Measurements from ENCODE around the gene SOCS3.

The SOCS3 gene

DNA sequence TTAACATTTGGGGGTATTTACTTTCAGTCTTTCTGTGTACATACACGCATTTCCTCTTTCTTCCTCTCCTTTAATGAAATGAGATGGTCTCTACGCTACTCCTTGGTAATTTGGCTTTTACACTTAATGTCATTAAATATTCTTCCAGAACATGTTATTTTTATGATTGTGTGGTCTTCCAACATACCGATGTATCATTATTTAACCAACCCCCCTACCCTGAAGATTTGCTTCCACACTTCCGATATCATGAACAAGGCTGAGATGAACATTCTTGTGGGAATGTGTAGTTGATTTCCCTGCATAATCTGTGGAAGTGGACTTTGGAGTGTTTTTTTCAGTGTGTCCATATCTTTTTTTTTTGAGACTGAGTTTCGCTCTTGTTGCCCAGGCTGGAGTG, 16.3 kb upstream of the SOCS3 start:
- no peak for DNase-seq (ENCODE audit: low read depth, low spot score)
- H3K27ac ChIP-seq: peak overlapping the region; percentile 34; the same call in 1 of the 2 replicates
- no peaks in the 10 kb centered on the region for H3K9me3 ChIP-seq (ENCODE audit: low read depth, low read length)
- H3K4me3 ChIP-seq: no peak overlapping the region
- H3K36me3 ChIP-seq (ENCODE audit: insufficient read depth, low read length): no peaks in the 10 kb centered on the region
- TF ChIP-seq POLR2AphosphoS5 (IDR thresholded peaks at IDR 0.05; ENCODE audit: borderline replicate concordance, low read depth, low read length): no peak
- no peak for TF ChIP-seq EZH2 (IDR thresholded peaks at IDR 0.05)
- TF ChIP-seq FOXP2 (optimal IDR thresholded peaks at IDR 0.05; ENCODE audit: control extremely low read depth, extremely low read length, insufficient read depth): no peak
- H3K9ac ChIP-seq (ENCODE audit: insufficient read length): no peak overlapping the region

DNA sequence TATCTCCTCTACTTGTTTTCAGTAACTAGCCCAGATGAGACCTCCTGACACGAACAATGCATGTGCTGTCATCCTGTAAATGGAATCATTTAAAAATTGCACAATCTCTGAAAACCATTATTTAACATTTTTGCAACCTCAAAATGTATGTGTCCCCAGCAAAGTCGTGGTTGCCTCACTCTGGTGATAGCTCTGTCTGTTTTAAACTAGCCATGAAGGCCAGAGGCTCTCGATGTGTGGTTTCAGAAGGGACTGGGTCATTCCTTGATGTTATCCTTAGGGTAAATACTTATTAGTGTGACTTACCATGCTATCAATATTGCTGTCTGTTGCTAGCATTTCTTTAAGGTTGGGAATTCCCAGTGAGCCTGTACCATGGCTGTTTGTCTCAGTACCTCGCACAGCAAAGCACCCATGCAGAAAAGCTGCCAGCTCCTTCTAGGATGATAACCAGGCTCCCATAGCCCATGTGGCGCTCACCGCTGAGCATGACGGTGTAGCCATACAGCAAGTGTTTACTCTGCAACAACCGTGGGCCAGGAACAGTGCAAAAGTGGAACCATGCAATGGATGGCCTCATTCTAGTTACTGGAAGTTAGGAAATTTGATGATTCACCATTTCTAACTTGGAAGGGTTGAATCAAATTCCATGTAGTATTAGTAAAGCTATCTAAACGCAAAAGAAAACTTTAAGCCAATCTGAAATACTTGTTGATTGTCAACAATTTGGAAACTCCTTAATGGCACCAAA, 15.7 kb upstream of the SOCS3 start:
- no peak for DNase-seq (ENCODE audit: low read depth, low spot score)
- Histone ChIP-seq H3K36me3 (ENCODE audit: insufficient read depth, low read length) (no peaks in the 10 kb centered on the region), H3K9ac (ENCODE audit: insufficient read length) (no peak overlapping the region), H3K4me3 (no peak overlapping the region), H3K9me3 (ENCODE audit: low read depth, low read length) (no peaks in the 10 kb centered on the region), H3K27ac (peak overlapping the region; percentile 34; the same call in 1 of the 2 replicates)
- TF ChIP-seq POLR2AphosphoS5 (IDR thresholded peaks at IDR 0.05; ENCODE audit: borderline replicate concordance, low read depth, low read length) (no peak), FOXP2 (optimal IDR thresholded peaks at IDR 0.05; ENCODE audit: control extremely low read depth, extremely low read length, insufficient read depth) (no peak), EZH2 (IDR thresholded peaks at IDR 0.05) (no peak)

- Histone ChIP-seq H3K27ac (no peak overlapping the region), H3K9ac (ENCODE audit: insufficient read length) (no peak overlapping the region), H3K9me3 (ENCODE audit: low read depth, low read length) (no peaks in the 10 kb centered on the region), H3K4me3 (no peak overlapping the region), H3K36me3 (ENCODE audit: insufficient read depth, low read length) (no peaks in the 10 kb centered on the region)
- TF ChIP-seq EZH2 (IDR thresholded peaks at IDR 0.05) (no peak), FOXP2 (optimal IDR thresholded peaks at IDR 0.05; ENCODE audit: control extremely low read depth, extremely low read length, insufficient read depth) (no peak), POLR2AphosphoS5 (IDR thresholded peaks at IDR 0.05; ENCODE audit: borderline replicate concordance, low read depth, low read length) (no peak)
- DNase-seq (ENCODE audit: low read depth, low spot score): no peak
These were observed 14.9 kb upstream of the SOCS3 start for GRCh38 chr17:78374631-78375274.

- no peak for DNase-seq (ENCODE audit: low read depth, low spot score)
- Histone ChIP-seq H3K4me3 (no peak overlapping the region), H3K9ac (ENCODE audit: insufficient read length) (no peak overlapping the region), H3K27ac (no peak overlapping the region), H3K36me3 (ENCODE audit: insufficient read depth, low read length) (no peaks in the 10 kb centered on the region), H3K9me3 (ENCODE audit: low read depth, low read length) (no peaks in the 10 kb centered on the region)
- TF ChIP-seq FOXP2 (optimal IDR thresholded peaks at IDR 0.05; ENCODE audit: control extremely low read depth, extremely low read length, insufficient read depth) (no peak), POLR2AphosphoS5 (IDR thresholded peaks at IDR 0.05; ENCODE audit: borderline replicate concordance, low read depth, low read length) (no peak)
These were observed 14.3 kb upstream of the SOCS3 start for GRCh38 chr17:78374189-78374588.

GRCh38 chr17:78372841-78373240, 13.0 kb upstream of the SOCS3 start:
- Histone ChIP-seq H3K36me3 (ENCODE audit: insufficient read depth, low read length) (no peaks in the 10 kb centered on the region), H3K9ac (ENCODE audit: insufficient read length) (no peak overlapping the region), H3K4me3 (no peak overlapping the region), H3K9me3 (ENCODE audit: low read depth, low read length) (no peaks in the 10 kb centered on the region), H3K27ac (no peak overlapping the region)
- TF ChIP-seq FOXP2 (optimal IDR thresholded peaks at IDR 0.05; ENCODE audit: control extremely low read depth, extremely low read length, insufficient read depth): no peak
- no peak for TF ChIP-seq POLR2AphosphoS5 (IDR thresholded peaks at IDR 0.05; ENCODE audit: borderline replicate concordance, low read depth, low read length)
- TF ChIP-seq EZH2 (IDR thresholded peaks at IDR 0.05): no peak
- no peak for DNase-seq (ENCODE audit: low read depth, low spot score)

GRCh38 chr17:78371056-78371455, 11.2 kb upstream of the SOCS3 start:
- no peak for DNase-seq (ENCODE audit: low read depth, low spot score)
- Histone ChIP-seq H3K9ac (ENCODE audit: insufficient read length) (no peak overlapping the region), H3K36me3 (ENCODE audit: insufficient read depth, low read length) (no peaks in the 10 kb centered on the region), H3K9me3 (ENCODE audit: low read depth, low read length) (no peaks in the 10 kb centered on the region), H3K27ac (no peak overlapping the region), H3K4me3 (no peak overlapping the region)
- TF ChIP-seq POLR2AphosphoS5 (IDR thresholded peaks at IDR 0.05; ENCODE audit: borderline replicate concordance, low read depth, low read length) (no peak), FOXP2 (optimal IDR thresholded peaks at IDR 0.05; ENCODE audit: control extremely low read depth, extremely low read length, insufficient read depth) (no peak), EZH2 (IDR thresholded peaks at IDR 0.05) (no peak)

DNA sequence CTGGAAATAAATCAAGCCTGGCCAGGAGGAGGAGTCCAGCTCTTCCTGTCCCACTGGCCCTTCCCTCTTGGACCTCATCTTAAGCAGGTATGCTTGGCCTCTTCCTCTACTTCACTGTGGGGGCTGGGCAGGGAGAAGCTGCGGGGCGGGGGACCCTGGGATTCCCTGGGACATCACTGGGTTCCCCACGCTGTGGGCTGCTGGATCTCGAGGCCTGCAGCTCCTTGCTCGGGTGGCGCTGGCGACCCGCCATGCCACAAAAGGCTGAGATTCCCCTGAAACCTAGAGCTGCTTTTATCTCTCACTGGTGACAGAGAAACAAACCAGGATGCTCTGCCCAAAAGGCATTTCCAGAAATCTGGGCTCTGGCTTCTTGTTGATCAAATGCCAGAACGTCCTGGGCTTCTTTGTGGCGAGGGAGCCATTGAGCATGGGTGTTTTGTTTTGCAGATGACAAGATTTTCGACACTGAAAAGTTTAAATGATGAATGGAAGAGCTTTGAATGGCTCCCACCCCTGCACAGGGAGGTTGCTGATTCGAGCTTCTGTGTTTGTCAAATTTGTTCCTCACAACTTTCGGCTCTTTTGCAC, 10.0 kb upstream of the SOCS3 start:
- DNase-seq (ENCODE audit: low read depth, low spot score): no peak
- Histone ChIP-seq H3K27ac (no peak overlapping the region), H3K9me3 (ENCODE audit: low read depth, low read length) (no peaks in the 10 kb centered on the region), H3K36me3 (ENCODE audit: insufficient read depth, low read length) (no peaks in the 10 kb centered on the region), H3K9ac (ENCODE audit: insufficient read length) (no peak overlapping the region), H3K4me3 (no peak overlapping the region)
- TF ChIP-seq FOXP2 (optimal IDR thresholded peaks at IDR 0.05; ENCODE audit: control extremely low read depth, extremely low read length, insufficient read depth) (no peak), EZH2 (IDR thresholded peaks at IDR 0.05) (no peak), POLR2AphosphoS5 (IDR thresholded peaks at IDR 0.05; ENCODE audit: borderline replicate concordance, low read depth, low read length) (no peak)

- TF ChIP-seq POLR2AphosphoS5 (IDR thresholded peaks at IDR 0.05; ENCODE audit: borderline replicate concordance, low read depth, low read length): no peak
- TF ChIP-seq FOXP2 (optimal IDR thresholded peaks at IDR 0.05; ENCODE audit: control extremely low read depth, extremely low read length, insufficient read depth): no peak
- TF ChIP-seq EZH2 (IDR thresholded peaks at IDR 0.05): no peak
- H3K36me3 ChIP-seq (ENCODE audit: insufficient read depth, low read length): no peaks in the 10 kb centered on the region
- no peak for DNase-seq (ENCODE audit: low read depth, low spot score)
- no peak overlapping the region for H3K9ac ChIP-seq (ENCODE audit: insufficient read length)
- no peak overlapping the region for H3K4me3 ChIP-seq
- H3K9me3 ChIP-seq (ENCODE audit: low read depth, low read length): no peaks in the 10 kb centered on the region
- H3K27ac ChIP-seq: no peak overlapping the region
These were observed 9.1 kb upstream of the SOCS3 start for GRCh38 chr17:78368854-78369495.

All from SK-N-MC (cell line).